Measurements from ENCODE around the gene MAML2. TPM values are rescaled to one million over a fixed set of nuclear protein-coding genes. Genes with fewer than 3 reads are reported as not detected.

MAML2 gene
- polyA plus RNA-seq, 3 donors, result 0.57 to 7.6 (median 1.2) TPM

GRCh38 chr11:96366024-96366423 is 23.0 kb upstream of the MAML2 start:
- Mint-ChIP-seq H3K36me3 (peaks cover 34 to 49% of the 10 kb centered on the region in 2 donors), H3K4me3 (no peak overlapping the region)

GRCh38 chr11:96365493-96365892 is 22.5 kb upstream of the MAML2 start:
- peaks cover 0 to 18% (median 7%) of the 10 kb centered on the region in 7 donors for H3K9me3 Mint-ChIP-seq
- Histone ChIP-seq H3K9me3 (replicated peaks in 1 of 2; ENCODE audit: control insufficient read depth in 1 of 2, insufficient read depth in 1 of 2, low read length in 2 of 2) (peaks cover 0 to 6% of the 10 kb centered on the region in 2 donors), H3K79me2 (ENCODE audit: insufficient read depth, low read length) (no peaks in the 10 kb centered on the region), H2AFZ (ENCODE audit: insufficient read depth, low read depth, low read length, poor library complexity, severe bottlenecking) (no peak overlapping the region), H3K4me2 (replicated peaks; ENCODE audit: extremely low read depth, low read length, poor library complexity, severe bottlenecking) (no peak overlapping the region), H3K4me1 (ENCODE audit: control insufficient read depth in 1 of 2, insufficient read depth in 2 of 2, low read length in 2 of 2) (peaks cover 3 to 9% of the 10 kb centered on the region in 2 donors), H3K27ac (ENCODE audit: low read depth in 1 of 2, low read length in 2 of 2) (no peak overlapping the region), H3K9ac (ENCODE audit: insufficient read depth, low read length, poor library complexity, severe bottlenecking) (no peak overlapping the region), H3K27me3 (ENCODE audit: control insufficient read depth in 2 of 2, insufficient read depth in 2 of 2, low read length in 2 of 2) (no peaks in the 10 kb centered on the region), H3K4me3 (replicated peaks in 1 of 3; ENCODE audit: low read depth in 2 of 3, low read length in 3 of 3) (no peak overlapping the region), H4K20me1 (ENCODE audit: insufficient read depth, low read length) (no peaks in the 10 kb centered on the region), H3K36me3 (replicated peaks in 1 of 2; ENCODE audit: control insufficient read depth in 1 of 2, insufficient read depth in 2 of 2, low read length in 2 of 2) (peaks cover 28 to 65% of the 10 kb centered on the region in 2 donors)
- peaks cover 30 to 45% of the 10 kb centered on the region in 2 donors for H3K36me3 Mint-ChIP-seq
- peaks cover 7% of the 10 kb centered on the region for H3K4me1 Mint-ChIP-seq
- WGBS (ENCODE audit: insufficient coverage), result no CpG with 5 or more reads among the region's 1 CpG
- no peak overlapping the region for H3K4me3 Mint-ChIP-seq
- intact Hi-C loops (cut with micrococcal nuclease), result no loop called here
- DNase-seq, result no peak
- TF ChIP-seq CTCF (IDR thresholded peaks at IDR 0.05), result no peak
- no peak overlapping the region for H3K27ac Mint-ChIP-seq
- H3K27me3 Mint-ChIP-seq (ENCODE audit: low read depth in 3 of 3), result no peaks in the 10 kb centered on the region

More at GRCh38 chr11:96366024-96366423, 23.0 kb upstream of the MAML2 start:
- Histone ChIP-seq H3K4me1 (ENCODE audit: control insufficient read depth in 1 of 2, insufficient read depth in 2 of 2, low read length in 2 of 2) (peaks cover 3 to 9% of the 10 kb centered on the region in 2 donors), H3K36me3 (replicated peaks in 1 of 2; ENCODE audit: control insufficient read depth in 1 of 2, insufficient read depth in 2 of 2, low read length in 2 of 2) (peaks cover 25 to 65% of the 10 kb centered on the region in 2 donors), H3K79me2 (ENCODE audit: insufficient read depth, low read length) (no peaks in the 10 kb centered on the region), H3K27ac (ENCODE audit: low read depth in 1 of 2, low read length in 2 of 2) (no peak overlapping the region), H3K9me3 (replicated peaks in 1 of 2; ENCODE audit: control insufficient read depth in 1 of 2, insufficient read depth in 1 of 2, low read length in 2 of 2) (peaks cover 0 to 6% of the 10 kb centered on the region in 2 donors), H3K9ac (ENCODE audit: insufficient read depth, low read length, poor library complexity, severe bottlenecking) (no peak overlapping the region), H3K27me3 (ENCODE audit: control insufficient read depth in 2 of 2, insufficient read depth in 2 of 2, low read length in 2 of 2) (no peaks in the 10 kb centered on the region), H3K4me3 (replicated peaks in 1 of 3; ENCODE audit: low read depth in 2 of 3, low read length in 3 of 3) (no peak overlapping the region), H4K20me1 (ENCODE audit: insufficient read depth, low read length) (no peaks in the 10 kb centered on the region), H2AFZ (ENCODE audit: insufficient read depth, low read depth, low read length, poor library complexity, severe bottlenecking) (no peak overlapping the region), H3K4me2 (replicated peaks; ENCODE audit: extremely low read depth, low read length, poor library complexity, severe bottlenecking) (no peak overlapping the region)
- intact Hi-C loops (cut with micrococcal nuclease), result no loop called here
- H3K27me3 Mint-ChIP-seq (ENCODE audit: low read depth in 3 of 3), result no peaks in the 10 kb centered on the region
- no CpG with 5 or more reads among the region's 1 CpG for WGBS (ENCODE audit: insufficient coverage)
- DNase-seq, result no peak
- H3K27ac Mint-ChIP-seq, result no peak overlapping the region
- peaks cover 7% of the 10 kb centered on the region for H3K4me1 Mint-ChIP-seq
- no peak for TF ChIP-seq CTCF (IDR thresholded peaks at IDR 0.05)
- H3K9me3 Mint-ChIP-seq, result peaks cover 0 to 18% (median 7%) of the 10 kb centered on the region in 7 donors
